A549 (cell line): ENCODE results near the gene S1PR4. TPM values are rescaled to one million over a fixed set of nuclear protein-coding genes. Genes with fewer than 3 reads are reported as not detected.

Experiments used
- ATAC-seq, 2 experiments: fragments of 200-7000 bp in 1 of 2; fragments of >200 bp in 1 of 2; cut with Nextera tagmentation in 1 of 2; cut with Tn5 transposase in 1 of 2; 3 replicates each; pipeline versions ENCODE4 v1.8.0 to v1.9.1; 2018 to 2020; ENCODE audit warnings: mild to moderate bottlenecking in 1 of 2, moderate library complexity in 1 of 2
- CTCF ChIA-PET: fragments of 300-600 bp; sonication (Branson Sonifier 250); formaldehyde crosslinking; extraction: SDS; loops from one replicate; lab custom pipeline; 2021; ENCODE audit warnings: antibody characterized with exemption, inconsistent platforms; lab: Yijun Ruan, JAX
- POLR2A ChIA-PET: fragments of 350-600 bp; formaldehyde crosslinking; extraction: SDS; loops from one replicate; lab custom pipeline; 2021; ENCODE audit warnings: antibody characterized with exemption, inconsistent platforms; lab: Yijun Ruan, JAX
- DNase-seq, 2 experiments: peaks; one replicate each; pipeline versions ENCODE4 v3.0.0 to v3.0.0-alpha.2; 2011 to 2016; ENCODE audit warnings: low read depth in 1 of 2, low spot score in 1 of 2
- FAIRE-seq: peaks from 2 replicates; lab custom pipeline; 2011; peaks lifted over from hg19 to GRCh38; lab: Jason Lieb, UNC
- H3K27ac ChIP-seq, 2 experiments: fragments of >200 bp; sonication (Bioruptor Twin); formaldehyde crosslinking; 3 replicates each; pipeline ENCODE4 v1.5.1; 2016 to 2017
- H3K4me1 ChIP-seq: fragments of >200 bp; sonication (Bioruptor Twin); formaldehyde crosslinking; 3 replicates; pipeline ENCODE4 v1.6.1; 2016
- H3K4me2 ChIP-seq: fragments of >200 bp; sonication (Bioruptor Twin); formaldehyde crosslinking; 3 replicates; pipeline ENCODE4 v1.6.1; 2016
- H3K4me3 ChIP-seq: fragments of >200 bp; sonication (Bioruptor Twin); formaldehyde crosslinking; 3 replicates; pipeline ENCODE4 v1.5.1; 2016
- H3K9me3 ChIP-seq: fragments of >200 bp; sonication (Bioruptor Twin); formaldehyde crosslinking; 3 replicates; pipeline ENCODE4 v1.6.1; 2016
- BHLHE40 ChIP-seq: IDR thresholded peaks from 2 replicates; pipeline ENCODE4 v1.6.1; 2012; ENCODE audit warnings: low read depth, low read length, inconsistent platforms
- CBX8 ChIP-seq: fragments of 200-600 bp; sonication (generic); IDR thresholded peaks from 2 replicates; pipeline ENCODE4 v1.6.1; 2016
- CHD2 ChIP-seq: fragments of 150-350 bp; IDR thresholded peaks from 2 replicates; pipeline ENCODE4 v1.6.1; 2014; ENCODE audit warnings: low read length; ENCODE audit not compliant: partially characterized antibody
- CHD4 ChIP-seq: fragments of 200-600 bp; sonication (generic); IDR thresholded peaks from 2 replicates; pipeline ENCODE4 v1.6.1; 2016; ENCODE audit warnings: antibody characterized with exemption, mild to moderate bottlenecking, borderline replicate concordance
- E2F6 ChIP-seq: IDR thresholded peaks from 2 replicates; pipeline ENCODE4 v1.6.1; 2012; ENCODE audit warnings: low read depth, borderline replicate concordance
- EHF ChIP-seq: fragments of 250-450 bp; sonication (Bioruptor Pico); IDR thresholded peaks from 2 replicates; pipeline ENCODE4 v1.5.0; 2020; ENCODE audit warnings: mild to moderate bottlenecking
- EHMT2 ChIP-seq: fragments of 200-600 bp; sonication (generic); IDR thresholded peaks from 2 replicates; pipeline ENCODE4 v1.6.1; 2016; ENCODE audit warnings: antibody characterized with exemption, low read depth, mild to moderate bottlenecking, moderate library complexity
- GATA3 ChIP-seq: IDR thresholded peaks from 2 replicates; pipeline ENCODE4 v1.6.1; 2012; ENCODE audit warnings: borderline replicate concordance
- HOXA7 ChIP-seq: fragments of 250-450 bp; sonication (Bioruptor Pico); IDR thresholded peaks from 2 replicates; pipeline ENCODE4 v1.5.0; 2020; ENCODE audit warnings: mild to moderate bottlenecking, moderate library complexity
- HOXB5 ChIP-seq: fragments of 250-450 bp; sonication (Bioruptor Pico); IDR thresholded peaks from 2 replicates; pipeline ENCODE4 v1.5.0; 2020; ENCODE audit warnings: mild to moderate bottlenecking, moderate library complexity
- JUN ChIP-seq, 2 experiments: fragments of >200 bp; sonication (Bioruptor Twin); formaldehyde crosslinking; IDR thresholded peaks; 2 replicates in 1 of 2; 3 replicates in 1 of 2; pipeline ENCODE4 v1.6.1; 2016 to 2017
- KDM1A ChIP-seq: fragments of 200-600 bp; sonication (generic); IDR thresholded peaks from 2 replicates; pipeline ENCODE4 v1.6.1; 2016; ENCODE audit warnings: low read depth, mild to moderate bottlenecking
- MAZ ChIP-seq: fragments of 150-350 bp; IDR thresholded peaks from 2 replicates; pipeline ENCODE4 v1.6.1; 2014; ENCODE audit warnings: antibody characterized with exemption, low read depth, low read length, borderline replicate concordance
- MYC ChIP-seq: IDR thresholded peaks from 2 replicates; pipeline ENCODE4 v1.6.1; 2012; ENCODE audit warnings: mild to moderate bottlenecking, inconsistent platforms, low read length, improper control_type of control experiment, borderline replicate concordance
- NPAS2 ChIP-seq: fragments of 250-450 bp; sonication (Bioruptor Pico); IDR thresholded peaks from 2 replicates; pipeline ENCODE4 v1.8.0; 2022; ENCODE audit warnings: mild to moderate bottlenecking, moderate library complexity, borderline replicate concordance
- NR3C1 ChIP-seq: fragments of >200 bp; sonication (Bioruptor Twin); formaldehyde crosslinking; IDR thresholded peaks from 3 replicates; pipeline ENCODE4 v1.6.1; 2017
- PHF8 ChIP-seq: fragments of 200-600 bp; sonication (generic); IDR thresholded peaks from 2 replicates; pipeline ENCODE4 v1.6.1; 2016; ENCODE audit warnings: low read depth, mild to moderate bottlenecking, antibody characterized with exemption, moderate library complexity, borderline replicate concordance
- POLR2A ChIP-seq: IDR thresholded peaks from 2 replicates; pipeline ENCODE4 v1.6.1; 2012; ENCODE audit warnings: mild to moderate bottlenecking, low read length
- POLR2AphosphoS2 ChIP-seq: conservative IDR thresholded peaks from 2 replicates; pipeline ENCODE4 v1.6.1; 2012; ENCODE audit warnings: low read length, improper control_type of control experiment, inconsistent platforms
- RARB ChIP-seq: fragments of 250-450 bp; sonication (Bioruptor Pico); IDR thresholded peaks from 2 replicates; pipeline ENCODE4 v1.8.0; 2021; ENCODE audit warnings: mild to moderate bottlenecking, moderate library complexity
- RFX5 ChIP-seq: fragments of 450-650 bp; IDR thresholded peaks from 2 replicates; pipeline ENCODE4 v1.7.1; 2014; ENCODE audit warnings: antibody characterized with exemption, mild to moderate bottlenecking, moderate library complexity
- RNF2 ChIP-seq: fragments of 200-600 bp; sonication (generic); IDR thresholded peaks from 2 replicates; pipeline ENCODE4 v1.6.1; 2016; ENCODE audit warnings: low read depth, mild to moderate bottlenecking, antibody characterized with exemption, moderate library complexity, borderline replicate concordance
- TP53 ChIP-seq: fragments of 250-450 bp; sonication (Bioruptor Pico); IDR thresholded peaks from 2 replicates; pipeline ENCODE4 v1.5.0; 2021; ENCODE audit warnings: mild to moderate bottlenecking, moderate library complexity
- ZC3H11A ChIP-seq: fragments of 450-650 bp; IDR thresholded peaks from 2 replicates; pipeline ENCODE4 v1.6.1; 2014; ENCODE audit warnings: antibody characterized with exemption, mild to moderate bottlenecking
- ZFP36 ChIP-seq: fragments of 450-650 bp; IDR thresholded peaks from 2 replicates; pipeline ENCODE4 v1.6.1; 2014; ENCODE audit warnings: borderline replicate concordance; ENCODE audit not compliant: partially characterized antibody
- WGBS: methylation state at CpG from one replicate; pipeline ENCODE4 v1.1.6; 2017; ENCODE audit errors: missing lambda C conversion rate; 5-methylcytosine and 5-hydroxymethylcytosine counted together
- polyA plus RNA-seq, 4 experiments: library from polyadenylated mRNA; depleted of rRNA in 3 of 4; stranded (reverse); fragments of >200 nt; fragmentation: RNase III in 1 of 4; extraction: RNeasy Plus Mini Kit Qiagen cat#74134 plus additional on column Dnase treatment in 1 of 4; gene quantifications; 2 replicates in 3 of 4; 3 replicates in 1 of 4; pipeline ENCODE4 v1.2.3, GENCODE V29; 2011 to 2017
- TF ChIP-seq, protein P1 (sequence below): fragments of >200 bp; sonication (Bioruptor Twin); formaldehyde crosslinking; IDR thresholded peaks from 2 replicates; pipeline ENCODE4 v1.6.1; 2016
- TF ChIP-seq, protein P2 (sequence below): IDR thresholded peaks from 2 replicates; pipeline ENCODE4 v1.6.1; 2012
- TF ChIP-seq, protein P3 (sequence below): IDR thresholded peaks from 2 replicates; pipeline ENCODE4 v1.6.1; 2012

Gene S1PR4
- polyA plus RNA-seq, 2 of the 4 experiments (the other 2 are of a cell fraction), result 0.09 to 0.17 TPM

DNA sequence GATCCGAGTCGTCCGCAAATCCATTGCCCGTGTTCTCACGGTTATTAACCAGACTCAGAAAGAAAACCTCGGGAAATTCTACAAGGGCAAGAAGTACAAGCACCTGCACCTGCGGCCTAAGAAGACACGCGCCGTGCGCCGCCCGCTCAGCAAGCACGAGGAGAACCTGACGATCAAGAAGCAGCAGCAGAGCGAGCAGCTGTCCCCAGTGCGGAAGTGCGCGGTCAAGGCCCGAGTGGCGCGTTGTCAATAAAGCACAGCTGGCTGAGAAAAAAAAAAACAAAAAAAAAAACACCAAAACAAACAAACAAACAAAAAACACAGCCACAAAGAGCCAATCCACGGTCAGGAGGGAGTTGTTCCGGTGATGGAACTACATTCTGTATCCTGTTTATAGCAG is 47.4 kb upstream of the S1PR4 start:
- no peak for ATAC-seq
- WGBS, result 94% methylated on average over 24 of the region's 24 CpGs
- no peak for DNase-seq
- H3K4me2 ChIP-seq, result no peak overlapping the region
- no peak for FAIRE-seq
- H3K4me3 ChIP-seq, result no peak overlapping the region
- H3K27ac ChIP-seq, result no peak overlapping the region
- H3K4me1 ChIP-seq, result no peaks in the 10 kb centered on the region
- TF ChIP-seq, protein P1, sequence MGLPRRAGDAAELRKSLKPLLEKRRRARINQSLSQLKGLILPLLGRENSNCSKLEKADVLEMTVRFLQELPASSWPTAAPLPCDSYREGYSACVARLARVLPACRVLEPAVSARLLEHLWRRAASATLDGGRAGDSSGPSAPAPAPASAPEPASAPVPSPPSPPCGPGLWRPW, result no peak
- TF ChIP-seq HOXA7 (CRISPR knock-in tag), result no peak
- no peak for TF ChIP-seq NPAS2 (CRISPR knock-in tag)
- no peak for TF ChIP-seq E2F6
- TF ChIP-seq RARB (CRISPR knock-in tag), result no peak
- TF ChIP-seq ZFP36, result no peak
- no peak for TF ChIP-seq TP53
- no peak for TF ChIP-seq CHD4
- no peak for TF ChIP-seq EHMT2
- TF ChIP-seq, protein P2, sequence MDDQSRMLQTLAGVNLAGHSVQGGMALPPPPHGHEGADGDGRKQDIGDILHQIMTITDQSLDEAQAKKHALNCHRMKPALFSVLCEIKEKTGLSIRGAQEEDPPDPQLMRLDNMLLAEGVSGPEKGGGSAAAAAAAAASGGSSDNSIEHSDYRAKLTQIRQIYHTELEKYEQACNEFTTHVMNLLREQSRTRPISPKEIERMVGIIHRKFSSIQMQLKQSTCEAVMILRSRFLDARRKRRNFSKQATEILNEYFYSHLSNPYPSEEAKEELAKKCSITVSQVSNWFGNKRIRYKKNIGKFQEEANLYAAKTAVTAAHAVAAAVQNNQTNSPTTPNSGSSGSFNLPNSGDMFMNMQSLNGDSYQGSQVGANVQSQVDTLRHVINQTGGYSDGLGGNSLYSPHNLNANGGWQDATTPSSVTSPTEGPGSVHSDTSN, result no peak
- TF ChIP-seq KDM1A, result no peak
- TF ChIP-seq, protein P3, sequence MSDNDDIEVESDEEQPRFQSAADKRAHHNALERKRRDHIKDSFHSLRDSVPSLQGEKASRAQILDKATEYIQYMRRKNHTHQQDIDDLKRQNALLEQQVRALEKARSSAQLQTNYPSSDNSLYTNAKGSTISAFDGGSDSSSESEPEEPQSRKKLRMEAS, result no peak
- CTCF ChIA-PET, result interaction anchor here (0.6 to 9.8 kb wide), 9 partner anchors 10 to 169 kb away, joined by 3 to 164 read pairs (median 12); no protein-coding TSS in a partner anchor
- POLR2A ChIA-PET, result interaction anchor here (0.7 kb wide), 1 partner anchor 79 kb away, joined by 3 read pairs; no protein-coding TSS in a partner anchor
- H3K9me3 ChIP-seq, result no peaks in the 10 kb centered on the region

DNA sequence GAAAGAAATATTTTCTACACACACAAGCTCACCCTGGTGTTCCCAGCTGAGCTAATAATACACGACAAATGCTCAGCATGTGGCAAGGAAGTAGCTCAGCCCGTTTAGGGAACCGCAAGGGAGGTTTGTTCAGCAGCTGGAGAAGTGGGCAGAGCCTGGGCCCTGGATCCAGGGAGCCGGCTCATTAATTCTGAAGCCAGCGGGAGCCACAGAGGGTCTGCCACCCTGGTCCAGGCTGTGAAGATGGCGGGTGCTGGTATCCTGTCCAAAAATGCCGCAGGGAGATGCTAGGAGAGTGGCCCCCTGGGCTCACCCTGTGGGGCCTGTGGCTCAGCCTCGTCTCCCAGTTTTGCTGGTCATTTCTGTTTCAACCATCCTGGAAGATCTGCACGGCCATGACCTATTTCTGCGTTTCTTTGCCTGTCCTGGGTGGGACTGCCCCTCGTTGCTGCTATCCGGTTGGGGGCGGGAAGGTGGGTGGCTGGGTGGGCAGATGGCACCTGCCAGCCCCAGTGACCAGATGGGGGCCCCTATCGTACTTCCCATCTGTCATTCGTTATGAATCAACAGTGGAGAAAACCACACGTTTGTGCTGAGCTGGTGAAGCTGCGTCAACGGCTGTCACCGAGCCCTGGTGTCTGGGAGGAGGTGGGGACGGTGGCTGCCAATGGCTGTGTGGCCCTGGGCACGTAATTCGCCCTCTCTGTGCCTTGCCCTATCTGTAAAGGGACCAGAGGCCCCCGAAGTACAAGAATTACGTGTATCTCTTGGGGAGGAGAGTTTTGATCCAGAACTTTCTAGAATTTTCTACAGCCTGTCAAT is 45.4 kb upstream of the S1PR4 start:
- WGBS, result 74% methylated on average over 21 of the region's 24 CpGs
- DNase-seq (no peak), ATAC-seq (no peak), FAIRE-seq (no peak)
- H3K9me3 ChIP-seq, result no peaks in the 10 kb centered on the region
- no peak overlapping the region for H3K4me3 ChIP-seq
- no peak overlapping the region for H3K4me2 ChIP-seq
- POLR2A ChIA-PET, result no interaction called here
- no peak overlapping the region for H3K27ac ChIP-seq
- H3K4me1 ChIP-seq, result no peaks in the 10 kb centered on the region
- TF ChIP-seq BHLHE40 (no peak), CBX8 (no peak), RNF2 (no peak), MAZ (no peak), EHMT2 (no peak), EHF (CRISPR knock-in tag) (no peak), RFX5 (no peak), MYC (no peak), CHD2 (no peak), NR3C1 (no peak), ZC3H11A (no peak), JUN (IDR thresholded peaks at IDR 0.05) (no peak), POLR2A (no peak), POLR2AphosphoS2 (no peak), TP53 (no peak), GATA3 (no peak), HOXB5 (CRISPR knock-in tag) (no peak), PHF8 (no peak)
- TF ChIP-seq, protein P2, result no peak
- TF ChIP-seq, protein P1, result no peak
- TF ChIP-seq, all 56 proteins: peak for 0
- CTCF ChIA-PET, result interaction anchor here (3.4 to 9.8 kb wide), 2 partner anchors 24 to 29 kb away, joined by 10 to 164 read pairs; no protein-coding TSS in a partner anchor
